ENCODE results near the gene VAMP1.

GRCh38 chr12:6488240-6488639, 17.8 kb upstream of the VAMP1 start:
- TF ChIP-seq, protein P1, sequence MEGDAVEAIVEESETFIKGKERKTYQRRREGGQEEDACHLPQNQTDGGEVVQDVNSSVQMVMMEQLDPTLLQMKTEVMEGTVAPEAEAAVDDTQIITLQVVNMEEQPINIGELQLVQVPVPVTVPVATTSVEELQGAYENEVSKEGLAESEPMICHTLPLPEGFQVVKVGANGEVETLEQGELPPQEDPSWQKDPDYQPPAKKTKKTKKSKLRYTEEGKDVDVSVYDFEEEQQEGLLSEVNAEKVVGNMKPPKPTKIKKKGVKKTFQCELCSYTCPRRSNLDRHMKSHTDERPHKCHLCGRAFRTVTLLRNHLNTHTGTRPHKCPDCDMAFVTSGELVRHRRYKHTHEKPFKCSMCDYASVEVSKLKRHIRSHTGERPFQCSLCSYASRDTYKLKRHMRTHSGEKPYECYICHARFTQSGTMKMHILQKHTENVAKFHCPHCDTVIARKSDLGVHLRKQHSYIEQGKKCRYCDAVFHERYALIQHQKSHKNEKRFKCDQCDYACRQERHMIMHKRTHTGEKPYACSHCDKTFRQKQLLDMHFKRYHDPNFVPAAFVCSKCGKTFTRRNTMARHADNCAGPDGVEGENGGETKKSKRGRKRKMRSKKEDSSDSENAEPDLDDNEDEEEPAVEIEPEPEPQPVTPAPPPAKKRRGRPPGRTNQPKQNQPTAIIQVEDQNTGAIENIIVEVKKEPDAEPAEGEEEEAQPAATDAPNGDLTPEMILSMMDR (IDR thresholded peaks at IDR 0.05; ENCODE audit: low read depth, low read length): no peak
- TF ChIP-seq EZH2phosphoT487 (IDR thresholded peaks at IDR 0.05; ENCODE audit: low read depth): no peak

Measured in OCI-LY3 (cell line).